Midbrain (tissue), 1 donor: ENCODE results near the gene SLC28A1.
"Not testable (repeated sequence)": the region's sequence is repeated elsewhere in the genome, so short reads cannot be mapped to it uniquely, and the experiment has no call there.

Experiments
- DNase-seq: peaks from one replicate; lab custom pipeline; 2025; lab: John Stamatoyannopoulos, UW

Gene SLC28A1

DNA sequence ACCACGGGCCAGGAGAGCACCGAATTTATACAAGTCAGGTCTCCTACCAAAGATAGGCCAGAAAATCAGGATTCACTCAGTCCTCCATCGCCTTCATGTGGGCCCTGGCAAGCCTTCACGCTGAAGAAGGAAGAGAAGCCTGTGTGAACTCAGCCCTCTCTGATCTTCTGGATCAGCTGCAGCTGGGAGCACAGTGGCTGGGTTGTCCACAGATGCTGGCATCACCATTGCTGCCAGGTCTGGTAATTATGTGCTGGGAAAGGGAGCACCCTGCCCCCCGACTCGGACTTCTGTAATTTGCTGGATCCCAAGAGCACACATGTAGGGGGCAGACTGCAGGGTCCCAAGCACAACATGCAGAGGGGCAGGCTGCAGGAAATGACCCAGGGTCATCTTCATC, 84.8 kb downstream of the SLC28A1 start:
- DNase-seq: peak; percentile 33

DNA sequence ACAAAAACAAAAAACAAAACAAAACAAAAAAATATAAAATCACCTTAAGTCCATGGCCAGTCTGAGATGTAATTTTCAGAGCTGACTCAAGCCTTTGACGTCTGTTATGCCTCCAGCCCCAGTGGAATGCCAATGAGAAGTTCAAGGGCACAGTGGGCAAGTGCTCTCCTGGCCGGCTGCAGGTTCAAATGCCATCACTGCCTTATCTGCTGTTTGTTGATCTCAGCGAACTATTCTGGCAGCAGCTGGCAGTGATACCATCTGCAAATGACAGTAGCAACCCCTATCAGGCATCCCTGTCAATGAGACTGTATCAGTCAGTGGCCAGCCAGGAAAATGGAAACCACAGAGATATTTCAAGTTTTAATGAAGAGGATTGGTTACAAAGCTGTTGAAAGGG, 86.4 kb downstream of the SLC28A1 start:
- no peak for DNase-seq

DNA sequence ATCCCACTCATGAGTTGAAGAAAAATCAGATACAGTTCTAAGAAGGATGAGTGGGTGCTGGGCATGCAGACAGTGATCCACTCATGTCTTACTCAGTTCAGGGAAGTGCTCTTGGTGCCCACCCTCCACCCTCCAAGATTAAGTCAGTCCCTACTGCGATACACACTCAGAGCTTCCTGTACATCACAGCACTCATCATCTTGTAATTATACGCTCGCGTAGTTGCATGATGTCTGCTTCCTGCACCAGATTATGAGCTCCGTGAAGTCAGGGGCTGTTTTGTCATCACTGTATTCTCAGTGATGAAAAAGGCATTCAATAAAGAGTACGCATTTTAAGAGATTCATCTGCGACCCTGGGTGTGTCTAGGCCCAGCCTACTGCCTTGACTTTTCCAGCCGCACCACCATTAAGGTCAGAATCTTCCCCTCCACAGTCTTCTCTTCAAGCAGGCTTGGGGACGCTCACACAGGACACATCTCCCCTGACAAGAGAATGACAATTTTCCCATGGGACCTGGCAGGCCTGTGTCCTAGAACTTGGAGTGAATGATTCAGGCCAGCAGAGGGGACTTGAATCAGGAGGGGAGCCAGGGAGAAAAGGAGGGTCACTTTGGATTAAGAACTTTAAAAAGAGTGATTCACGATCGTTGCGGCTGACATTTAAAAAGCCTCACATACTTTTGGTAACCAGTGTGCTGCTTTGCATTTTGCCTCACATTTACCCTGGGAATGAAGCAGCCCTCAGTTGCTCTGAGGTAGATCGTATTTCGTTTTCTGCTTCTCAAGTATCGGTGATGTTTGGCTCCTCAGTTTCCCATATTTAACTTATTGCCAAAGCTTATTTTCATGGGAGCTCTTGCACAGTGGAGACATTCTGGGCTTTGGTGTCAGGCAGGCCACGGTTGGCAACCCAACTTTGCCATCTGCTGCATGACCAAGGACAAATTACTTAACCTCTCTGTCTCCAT, 89.3 kb downstream of the SLC28A1 start:
- no peak for DNase-seq

DNA sequence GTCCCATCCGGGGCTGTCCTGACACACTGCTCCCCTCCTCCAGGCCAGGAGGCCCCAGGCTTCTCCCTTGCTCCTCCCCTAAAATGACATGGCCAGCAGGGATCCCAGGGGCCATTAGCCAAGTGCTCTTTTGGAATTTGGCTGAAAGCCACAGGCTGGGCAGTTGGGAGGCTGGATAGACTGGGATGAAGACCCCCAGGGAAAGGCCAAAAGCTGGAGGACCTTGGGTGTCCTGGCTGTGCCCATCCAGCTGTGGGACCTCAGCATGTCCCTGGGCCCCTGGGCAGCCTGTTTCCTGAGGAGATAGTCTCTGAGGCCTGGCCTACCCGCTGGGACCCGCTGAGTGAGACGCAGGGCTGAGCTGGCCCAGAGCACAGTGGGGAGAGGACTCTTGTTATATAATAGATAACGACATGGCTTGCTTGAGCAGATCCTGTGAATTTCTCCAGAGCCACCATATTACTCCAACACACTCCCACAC, 91.4 kb downstream of the SLC28A1 start:
- DNase-seq: no peak

DNA sequence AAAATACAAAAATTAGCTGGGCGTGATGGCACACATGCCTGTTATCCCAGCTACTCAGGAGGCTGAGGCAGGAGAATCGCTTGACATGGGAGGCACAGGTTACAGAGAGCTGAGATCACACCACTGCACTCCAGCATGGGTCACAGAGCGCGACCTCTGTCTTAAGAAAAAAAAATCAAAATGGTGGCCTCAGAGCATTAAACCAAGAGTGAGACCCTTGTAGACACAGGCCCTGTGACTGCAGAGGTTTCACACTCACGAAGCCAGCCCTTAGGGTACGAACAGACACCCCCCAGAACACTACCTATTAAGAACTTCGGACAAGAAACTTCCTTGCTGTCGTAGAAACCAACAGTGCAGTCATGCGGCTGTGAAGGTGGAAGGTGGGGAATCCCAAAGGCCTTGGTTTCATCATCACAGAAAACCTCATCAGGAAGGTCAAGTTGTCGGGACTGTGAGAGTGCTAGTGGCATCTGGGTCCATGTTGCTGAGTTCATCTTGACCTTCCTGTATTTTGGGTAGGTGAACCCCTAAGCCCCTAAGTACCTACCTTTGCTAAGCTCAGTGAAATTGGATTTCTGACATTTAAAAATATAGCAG, 92.4 kb downstream of the SLC28A1 start:
- DNase-seq: no peak

DNA sequence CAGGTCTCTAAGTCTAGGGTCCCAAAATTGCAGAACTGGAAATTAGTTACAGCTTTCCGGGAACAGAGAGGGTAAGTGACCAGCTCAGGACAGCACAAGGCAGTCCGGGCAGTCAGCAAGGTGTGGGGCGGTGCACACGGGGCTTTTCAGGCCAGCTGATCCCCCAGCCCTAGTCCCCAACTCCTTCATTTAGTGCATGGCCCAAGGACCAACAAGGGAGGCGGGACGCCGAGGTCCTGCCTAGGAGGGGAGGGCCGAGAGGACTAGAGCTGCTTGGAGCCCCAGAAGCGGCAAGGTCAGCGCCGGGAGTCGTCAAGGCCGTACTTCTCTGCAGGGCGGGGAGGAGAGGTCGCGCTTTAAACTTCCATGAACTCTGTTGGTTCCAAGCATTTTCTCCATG, 95.2 kb downstream of the SLC28A1 start:
- no peak for DNase-seq

DNA sequence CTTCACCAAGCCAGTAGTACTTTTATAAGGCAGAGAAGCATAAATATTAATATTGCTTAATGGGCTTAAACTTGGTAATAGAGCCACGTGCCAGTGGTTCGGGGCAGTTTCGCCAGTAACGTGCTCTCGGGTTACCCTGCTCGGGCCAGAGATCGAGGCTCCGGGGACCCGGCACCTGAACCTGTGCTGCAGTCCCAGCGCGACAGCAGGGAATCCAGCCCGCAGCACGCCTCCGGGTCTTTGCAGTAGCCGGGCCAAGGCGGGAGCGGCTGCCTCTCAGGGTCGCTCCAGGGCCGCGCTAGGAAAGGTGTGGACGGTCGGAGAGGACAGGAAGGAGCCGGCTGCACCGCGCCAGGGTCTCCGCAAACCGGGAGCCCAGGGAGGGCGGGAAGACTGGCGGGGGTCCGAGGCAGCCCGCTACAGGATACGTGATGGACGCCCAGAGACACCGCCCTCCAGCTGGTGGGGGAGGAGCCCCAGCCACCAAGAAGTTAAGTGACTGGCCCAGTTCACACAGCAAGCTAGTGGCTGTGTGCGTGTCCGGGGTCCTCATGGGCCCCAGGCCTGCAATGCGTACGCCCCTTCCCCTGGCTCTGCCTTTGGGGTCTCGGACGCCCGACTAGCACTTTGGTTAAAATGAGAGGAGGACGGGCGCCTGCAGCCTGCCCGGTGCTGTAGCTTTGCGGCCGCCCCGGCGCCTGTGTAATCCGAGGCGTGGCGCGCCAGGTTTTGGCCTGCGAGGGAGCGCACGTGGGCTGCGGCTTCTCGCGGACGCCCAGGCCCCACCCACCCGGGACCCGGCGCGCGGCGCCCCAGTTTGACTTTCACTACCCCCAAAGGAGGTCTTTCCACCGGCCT, 96.0 kb downstream of the SLC28A1 start:
- DNase-seq: peak; percentile 83

DNA sequence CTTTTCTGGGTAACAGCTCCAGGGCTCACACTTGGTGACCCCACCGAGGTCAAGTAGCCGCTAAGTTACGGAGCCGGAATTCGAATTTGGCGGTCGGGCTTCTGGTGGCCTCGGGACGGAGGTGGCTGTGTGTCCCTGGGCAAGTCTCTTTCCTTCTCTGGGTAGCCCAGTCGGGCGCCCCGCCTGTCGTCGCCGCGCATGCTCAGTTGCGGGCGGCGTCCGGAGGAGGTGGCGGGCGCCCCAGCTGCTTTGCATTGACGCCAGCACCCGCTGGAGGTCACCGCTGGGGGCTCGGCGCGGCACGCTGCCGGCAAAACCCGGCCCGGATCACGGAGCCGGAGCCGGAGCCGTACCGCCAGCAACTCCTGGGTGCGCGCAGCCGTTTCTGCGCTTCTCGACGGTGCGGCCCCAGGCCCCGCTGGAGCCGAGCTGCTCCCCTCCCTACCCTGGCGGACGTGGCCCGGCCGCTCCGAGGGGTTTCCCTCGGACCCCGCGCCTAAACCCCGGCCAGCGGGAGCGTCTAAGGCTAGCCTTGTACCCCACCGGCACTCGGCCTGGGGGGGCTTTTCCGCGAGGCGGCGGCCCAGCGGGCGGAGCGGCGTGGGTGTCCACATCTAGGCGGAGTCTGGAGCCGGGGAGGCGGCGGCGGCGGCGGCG, 96.7 kb downstream of the SLC28A1 start:
- DNase-seq: peak; percentile 97

DNA sequence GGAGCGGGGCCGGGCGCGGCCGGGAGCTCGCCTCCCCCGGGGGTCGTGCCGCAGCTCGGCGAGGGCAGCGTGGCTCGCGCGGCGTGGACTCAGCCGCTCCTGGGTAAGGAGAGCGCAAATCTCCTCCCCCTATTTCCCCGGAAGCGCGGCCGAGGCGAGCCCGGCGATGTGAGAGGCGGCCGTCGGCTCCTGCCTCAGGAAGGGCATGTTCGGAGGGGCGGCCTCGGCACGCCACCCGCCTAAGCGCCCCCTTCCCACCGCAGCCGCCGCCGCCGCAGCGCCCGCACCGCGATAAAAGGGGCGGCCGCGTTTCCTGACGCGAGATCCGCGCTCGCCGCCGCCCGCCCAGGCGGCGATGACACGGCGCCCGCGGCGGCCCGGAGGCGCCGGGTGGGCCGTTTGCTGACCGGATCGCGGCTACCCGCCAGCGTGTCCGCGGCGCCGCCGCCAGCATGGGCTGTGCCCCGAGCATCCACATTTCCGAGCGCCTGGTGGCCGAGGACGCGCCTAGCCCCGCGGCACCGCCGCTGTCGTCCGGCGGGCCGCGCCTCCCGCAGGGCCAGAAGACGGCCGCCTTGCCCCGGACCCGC, 97.3 kb downstream of the SLC28A1 start, which contains the start of gene PDE8A:
Gene PDE8A (plus strand): TSS at position 146 of the 590 bp plus-strand sequence. CDS start 307 bp downstream, at position 453.
- no peak for DNase-seq

DNA sequence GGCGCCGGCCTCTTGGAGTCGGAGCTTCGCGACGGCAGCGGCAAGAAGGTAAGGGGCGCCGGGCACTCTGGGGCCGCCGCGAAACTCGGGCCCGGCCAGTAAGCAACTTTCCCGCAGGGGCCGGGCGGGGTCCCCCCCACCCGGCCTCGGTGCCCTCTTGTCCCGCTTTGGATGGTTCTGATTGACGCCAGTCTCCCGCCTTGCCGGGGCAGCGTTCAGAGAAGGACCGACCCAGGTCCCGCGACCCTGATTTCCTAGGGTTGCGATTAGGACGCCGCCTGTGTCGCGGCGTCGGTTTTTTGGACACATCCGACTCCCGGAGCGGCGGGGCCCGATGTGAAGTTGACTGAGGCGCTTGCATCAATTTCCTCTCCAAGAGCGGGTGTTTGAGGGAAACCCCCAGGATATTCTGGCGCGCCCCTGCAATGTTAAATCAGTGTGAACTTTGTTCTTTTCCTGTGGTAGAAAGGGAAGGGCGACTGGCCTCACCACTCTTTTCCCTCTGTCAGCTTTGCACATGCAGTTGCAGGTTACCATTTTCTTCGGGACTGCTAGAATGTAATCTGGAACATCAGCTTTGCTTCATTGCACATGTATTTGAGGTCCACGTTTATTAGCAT, 97.9 kb downstream of the SLC28A1 start:
- peak; percentile 42 for DNase-seq

DNA sequence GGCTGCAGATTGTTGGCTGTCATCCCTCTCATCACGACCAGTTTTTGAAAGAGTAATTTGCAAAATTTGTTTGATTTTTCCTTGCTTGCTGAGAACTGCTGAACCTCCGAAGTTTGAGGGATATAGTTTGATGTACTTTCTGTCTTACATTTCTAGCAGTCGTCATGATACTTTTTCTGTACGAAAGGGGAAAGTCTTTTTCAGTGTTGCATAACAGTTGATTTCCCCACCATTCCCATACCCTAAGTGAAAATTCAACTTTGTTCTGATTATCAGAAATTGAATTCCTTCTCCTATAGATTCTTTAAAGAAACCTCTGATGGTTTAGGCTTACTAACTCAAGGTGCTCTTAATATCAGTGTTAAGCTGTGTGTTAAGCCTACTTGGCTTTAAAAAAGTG, 98.8 kb downstream of the SLC28A1 start:
- no peak for DNase-seq

DNA sequence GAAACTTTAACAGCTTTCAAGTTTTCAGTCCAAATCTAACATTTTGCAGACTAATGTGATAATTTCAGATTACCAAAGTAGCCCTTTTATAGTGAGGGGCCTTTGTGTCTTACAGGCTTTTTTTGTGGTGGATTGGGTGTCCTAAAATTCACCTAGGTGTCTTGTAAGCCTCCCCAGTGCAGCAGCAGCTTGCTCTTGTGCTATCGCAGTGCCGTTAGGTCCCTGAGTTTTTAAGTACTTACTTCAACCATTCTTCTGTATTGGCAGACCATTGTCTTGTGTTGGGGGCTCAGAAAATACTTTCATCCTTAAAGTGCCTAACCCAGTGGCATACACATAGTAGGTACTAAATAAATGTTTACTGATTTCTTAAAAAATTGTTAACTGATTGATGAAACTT, 99.2 kb downstream of the SLC28A1 start:
- no peak for DNase-seq

DNA sequence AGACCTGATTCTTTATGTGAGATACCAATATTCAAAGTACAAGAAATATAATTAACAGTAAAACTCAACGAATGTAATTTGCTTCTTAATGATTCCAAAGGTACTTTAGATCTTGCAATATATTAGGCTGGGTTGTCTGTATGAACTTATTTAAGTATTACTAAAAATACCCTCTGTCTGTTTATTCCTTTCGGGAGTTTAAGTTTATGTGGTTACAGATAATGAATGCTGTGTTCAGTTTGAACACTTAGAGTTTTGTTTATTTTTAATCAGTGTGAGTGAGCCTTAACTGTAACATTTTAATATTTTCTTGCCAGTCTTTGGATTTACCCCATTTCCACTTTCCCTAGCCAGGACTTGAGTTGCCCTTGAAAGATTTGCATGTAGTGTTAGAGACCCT, 100.7 kb downstream of the SLC28A1 start:
- no peak for DNase-seq

DNA sequence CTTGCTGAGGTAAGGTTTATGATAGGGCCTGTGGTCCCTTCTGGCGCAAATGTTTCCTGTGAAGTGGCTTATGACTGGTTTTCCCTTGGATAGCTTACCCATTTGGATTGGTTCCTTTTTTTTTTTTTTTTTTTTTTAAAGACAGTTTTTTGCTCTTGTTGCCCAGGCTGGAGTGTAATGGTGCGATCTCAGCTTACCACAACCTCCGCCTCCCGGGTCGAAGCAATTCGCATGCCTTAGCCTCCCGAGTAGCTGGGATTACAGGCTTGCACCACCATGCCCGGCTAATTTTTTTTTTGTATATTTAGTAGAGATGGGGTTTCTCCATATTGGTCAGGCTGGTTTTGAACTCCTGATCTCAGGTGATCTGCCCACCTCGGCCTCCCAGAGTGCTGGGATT, 102.9 kb downstream of the SLC28A1 start:
- DNase-seq: not testable (repeated sequence)

DNA sequence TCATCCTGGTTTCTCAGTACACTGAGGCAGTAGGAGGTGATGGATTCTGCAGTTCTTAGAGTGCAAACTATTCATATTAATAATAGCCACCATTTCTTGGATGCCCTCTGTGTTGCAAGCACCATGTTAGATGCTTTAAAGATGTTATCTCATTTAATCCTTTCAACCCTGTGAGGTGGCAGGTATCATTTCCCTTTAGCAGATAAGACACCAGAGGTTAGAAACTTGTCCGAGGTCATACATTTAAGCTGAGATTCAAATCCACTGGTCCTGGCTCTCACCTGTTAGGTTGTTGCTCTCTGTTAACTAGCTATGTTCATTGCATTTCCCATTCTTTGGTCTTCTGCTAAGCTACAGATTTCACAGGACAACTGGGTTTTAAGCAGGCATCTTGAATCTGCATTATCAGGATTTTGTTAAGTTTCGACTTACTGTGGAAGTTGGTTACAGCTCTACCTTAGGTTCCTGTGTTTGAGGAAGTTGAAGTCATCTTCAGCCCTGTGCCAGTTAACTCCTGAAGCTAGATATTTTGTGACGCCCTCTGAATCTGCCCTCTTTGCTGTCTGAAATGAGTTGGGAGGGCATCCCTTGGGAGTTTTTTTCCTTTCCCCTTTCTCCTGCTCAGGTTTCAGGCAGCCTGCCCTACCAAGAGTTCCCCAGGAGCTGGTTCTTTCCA, 103.6 kb downstream of the SLC28A1 start:
- DNase-seq: no peak

DNA sequence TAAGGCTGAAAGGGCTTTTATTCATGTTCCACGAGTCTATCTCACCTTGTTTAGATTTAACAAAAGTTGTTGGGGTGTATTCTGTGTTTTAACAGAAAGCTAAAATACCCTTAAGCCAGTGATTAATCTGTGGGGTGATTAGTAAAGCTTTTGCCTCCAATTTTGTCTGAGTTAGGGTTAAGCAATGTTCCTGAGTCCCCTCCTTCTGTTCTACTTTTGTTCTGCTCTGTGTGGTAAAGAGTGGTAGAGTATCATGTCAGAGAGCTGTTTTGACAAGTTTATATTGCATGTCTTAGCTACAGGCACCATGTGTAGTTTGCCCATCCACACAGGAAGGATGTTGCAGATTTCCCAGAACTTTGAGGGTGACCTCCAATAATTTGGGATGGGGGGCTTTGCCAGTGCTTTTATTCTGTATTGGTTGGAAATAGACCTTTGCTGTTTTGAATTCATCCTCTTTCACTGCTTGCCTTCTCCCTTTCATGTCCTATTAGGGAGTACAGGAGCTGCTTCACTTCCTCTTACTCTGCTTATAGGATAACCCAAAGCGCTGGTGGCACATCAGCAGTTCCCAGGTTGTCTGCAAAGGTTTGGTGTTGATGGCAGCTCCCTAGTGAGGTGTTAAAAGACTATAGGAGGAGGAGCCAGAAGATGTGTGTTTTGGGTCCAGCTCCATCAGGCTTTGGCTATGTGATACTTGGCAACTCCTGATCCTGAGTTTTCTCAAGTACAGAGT, 104.6 kb downstream of the SLC28A1 start:
- no peak for DNase-seq

DNA sequence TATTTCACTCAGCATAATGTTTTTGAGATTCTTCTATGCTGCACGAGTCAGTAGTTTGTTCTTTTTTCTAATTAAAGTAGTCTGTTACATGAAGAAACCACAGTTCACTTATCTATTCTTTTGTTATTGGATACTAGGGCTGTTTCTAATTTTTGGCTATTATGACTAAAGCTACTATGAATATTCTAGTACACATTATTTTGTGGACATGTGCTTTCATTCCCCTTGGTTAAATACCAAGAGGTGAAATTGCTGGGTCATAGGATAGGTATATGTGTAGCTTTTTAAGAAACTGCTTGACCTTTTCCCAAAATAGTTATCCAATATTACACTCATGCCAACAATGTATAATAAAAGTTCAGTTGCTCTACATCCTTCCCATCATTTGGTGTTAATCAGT, 106.0 kb downstream of the SLC28A1 start:
- no peak for DNase-seq

DNA sequence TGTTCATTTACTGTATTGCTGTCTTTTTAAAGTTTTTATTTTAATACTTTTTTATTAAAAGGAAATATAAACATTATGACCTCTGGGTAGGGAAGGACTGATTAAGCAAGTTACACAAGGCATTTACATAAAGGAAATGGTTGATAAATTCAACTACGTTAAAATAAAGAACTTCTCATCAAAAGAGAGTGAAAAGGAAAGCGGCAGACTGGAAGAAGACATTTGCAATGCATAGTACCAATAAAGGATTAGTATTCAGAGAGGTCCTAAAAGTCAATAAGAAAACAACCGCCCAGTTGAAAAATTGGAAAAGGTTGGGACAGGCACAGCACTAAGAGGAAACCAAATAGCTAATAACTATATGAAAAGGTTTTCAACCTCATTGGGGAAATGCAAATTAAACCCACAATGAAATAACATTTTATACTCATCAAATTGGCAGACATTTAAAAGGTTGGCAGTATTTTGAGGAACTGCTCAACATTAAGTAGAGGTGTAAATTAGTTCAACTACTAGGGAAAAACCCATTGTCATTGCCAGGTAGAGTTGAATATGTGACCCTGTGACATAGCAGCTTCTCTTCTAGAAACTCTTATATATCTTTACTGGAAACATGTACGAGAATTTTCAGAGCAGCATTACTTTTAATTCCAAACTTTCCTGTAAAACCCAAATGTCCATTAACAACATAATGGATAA, 106.7 kb downstream of the SLC28A1 start:
- no peak for DNase-seq
